Measurements from ENCODE around the gene M1AP.

- TF ChIP-seq CTCF (IDR thresholded peaks at IDR 0.05) (peak; percentile 69), ZFX (IDR thresholded peaks at IDR 0.05; ENCODE audit: borderline replicate concordance) (no peak)
These were observed 103.5 kb downstream of the M1AP start for GRCh38 chr2:74544634-74545033.
